HepG2 (cell line): ENCODE data around the gene EPB41. TPM values are rescaled to one million over a fixed set of nuclear protein-coding genes. Genes with fewer than 3 reads are reported as not detected.

ENCODE experiments used
- AGO2 ChIP-seq: fragments of 200-400 bp; formaldehyde crosslinking; optimal IDR thresholded peaks from 2 replicates; pipeline ENCODE3; 2017; ENCODE audit warnings: mild to moderate bottlenecking, low read depth, low read length, moderate library complexity
- ATRX ChIP-seq: sonication (generic); formaldehyde crosslinking; IDR thresholded peaks from 2 replicates; pipeline ENCODE4 v1.4.0; 2020; ENCODE audit warnings: missing genetic modification reagents, borderline replicate concordance
- DNMT1 ChIP-seq: sonication (generic); formaldehyde crosslinking; IDR thresholded peaks from 2 replicates; pipeline ENCODE4 v1.5.1; 2020; ENCODE audit warnings: mild to moderate bottlenecking, missing genetic modification reagents
- ELF1 ChIP-seq: sonication (generic); formaldehyde crosslinking; IDR thresholded peaks from 2 replicates; pipeline ENCODE4 v1.4.0; 2020; ENCODE audit warnings: missing genetic modification reagents
- GPN1 ChIP-seq: sonication (generic); formaldehyde crosslinking; IDR thresholded peaks from 2 replicates; pipeline ENCODE4 v1.5.1; 2020; ENCODE audit warnings: missing genetic modification reagents, borderline replicate concordance
- GRHL1 ChIP-seq: sonication (generic); formaldehyde crosslinking; conservative IDR thresholded peaks from 2 replicates; pipeline ENCODE4 v1.8.0; 2022; ENCODE audit warnings: missing genetic modification reagents
- GZF1 ChIP-seq: sonication (generic); formaldehyde crosslinking; IDR thresholded peaks from 2 replicates; pipeline ENCODE4 v1.5.1; 2020; ENCODE audit warnings: mild to moderate bottlenecking, missing genetic modification reagents
- HCFC1 ChIP-seq: fragments of 150-350 bp; IDR thresholded peaks from 2 replicates; pipeline ENCODE4 v1.6.1; 2014; ENCODE audit warnings: low read depth, low read length
- JUNB ChIP-seq: sonication (generic); formaldehyde crosslinking; IDR thresholded peaks from 2 replicates; pipeline ENCODE4 v1.8.0; 2022; ENCODE audit warnings: missing genetic modification reagents, mild to moderate bottlenecking, borderline replicate concordance
- KLF11 ChIP-seq: IDR thresholded peaks from 2 replicates; pipeline ENCODE4 v1.6.1; 2016; ENCODE audit warnings: missing compliant biosample characterization
- LCORL ChIP-seq, 2 experiments: fragments of 450-650 bp in 1 of 2; sonication (generic) in 1 of 2; formaldehyde crosslinking in 1 of 2; IDR thresholded peaks; 2 replicates each; pipeline versions ENCODE4 v1.5.0 to v1.6.1; 2017 to 2020; ENCODE audit warnings: antibody characterized with exemption in 1 of 2, missing genetic modification reagents in 1 of 2
- NFYC ChIP-seq: IDR thresholded peaks from 2 replicates; pipeline ENCODE4 v1.6.1; 2016; ENCODE audit warnings: missing genetic modification reagents, missing compliant biosample characterization
- NRL ChIP-seq: sonication (generic); formaldehyde crosslinking; IDR thresholded peaks from 2 replicates; pipeline ENCODE4 v1.5.0; 2020; ENCODE audit warnings: missing genetic modification reagents, mild to moderate bottlenecking, moderate library complexity, borderline replicate concordance
- PLSCR1 ChIP-seq: sonication (generic); formaldehyde crosslinking; IDR thresholded peaks from 2 replicates; pipeline ENCODE4 v1.5.0; 2020; ENCODE audit warnings: missing genetic modification reagents, mild to moderate bottlenecking, borderline replicate concordance
- SRF ChIP-seq: IDR thresholded peaks from 2 replicates; pipeline ENCODE4 v1.6.1; 2011; ENCODE audit warnings: mild to moderate bottlenecking, low read depth, low read length, moderate library complexity
- SRY ChIP-seq: sonication (generic); formaldehyde crosslinking; IDR thresholded peaks from 2 replicates; pipeline ENCODE4 v1.8.0; 2022; ENCODE audit warnings: mild to moderate bottlenecking, missing genetic modification reagents
- TFDP1 ChIP-seq: IDR thresholded peaks from 2 replicates; pipeline ENCODE4 v1.6.1; 2016; ENCODE audit warnings: missing compliant biosample characterization, missing genetic modification reagents, borderline replicate concordance
- ZBTB8A ChIP-seq: sonication (generic); formaldehyde crosslinking; IDR thresholded peaks from 2 replicates; pipeline ENCODE4 v1.4.0; 2020; ENCODE audit warnings: mild to moderate bottlenecking, low read depth, missing genetic modification reagents, borderline replicate concordance
- ZNF280B ChIP-seq: sonication (generic); formaldehyde crosslinking; IDR thresholded peaks from 2 replicates; pipeline ENCODE4 v1.5.0; 2020; ENCODE audit warnings: missing genetic modification reagents, mild to moderate bottlenecking, borderline replicate concordance
- ZNF614 ChIP-seq: IDR thresholded peaks from 2 replicates; pipeline ENCODE4 v1.6.1; 2018; ENCODE audit warnings: missing biosample characterization, missing genetic modification reagents, inconsistent platforms, borderline replicate concordance
- ZNF800 ChIP-seq: sonication (generic); formaldehyde crosslinking; IDR thresholded peaks from 2 replicates; pipeline ENCODE4 v1.4.0; 2020; ENCODE audit warnings: missing genetic modification reagents
- polyA plus RNA-seq, 8 experiments: library from polyadenylated mRNA; depleted of rRNA in 3 of 8; stranded (reverse) in 7 of 8; unstranded in 1 of 8; fragments of >200 nt; fragmentation: Illumina TruSeq in 4 of 8; extraction: Trizol in 4 of 8; gene quantifications; 2 replicates each; pipeline versions ENCODE4 v1.2.1 to v1.2.3, GENCODE V29; 2011 to 2016; ENCODE audit warnings: low read depth in 4 of 8, missing spikeins in 1 of 8, mixed read lengths in 1 of 8; ENCODE audit not compliant: insufficient read depth in 1 of 8
- total RNA-seq, 5 experiments: library from RNA; depleted of rRNA; stranded (reverse); fragments of >200 nt; fragmentation: Illumina TruSeq; extraction: Trizol; gene quantifications; 2 replicates each; pipeline ENCODE4 v1.2.3, GENCODE V29; 2016; ENCODE audit warnings: low read depth in 1 of 5

Gene EPB41
- total and polyA plus RNA-seq, 2 of the 13 experiments (the other 11 are each of a cell fraction or from before 2014, with no cell fraction given): 34.5 to 46.7 TPM

- TF ChIP-seq GRHL1 (no peak), SRF (no peak), KLF11 (no peak), PLSCR1 (CRISPR knock-in tag) (no peak), ZBTB8A (CRISPR knock-in tag) (no peak), ZNF800 (CRISPR knock-in tag) (no peak), TFDP1 (CRISPR knock-in tag) (peak; percentile 27; the same call in 1 of the 2 replicates), ZNF614 (CRISPR knock-in tag) (no peak), GZF1 (CRISPR knock-in tag) (no peak), ZNF280B (CRISPR knock-in tag) (no peak), GPN1 (CRISPR knock-in tag) (no peak), JUNB (CRISPR knock-in tag) (no peak), SRY (CRISPR knock-in tag) (no peak), ELF1 (CRISPR knock-in tag) (no peak), LCORL (IDR thresholded peaks at IDR 0.05) (no peak), LCORL (CRISPR knock-in tag; IDR thresholded peaks at IDR 0.05) (no peak), NFYC (CRISPR knock-in tag) (peak; percentile 9; the same call in 1 of the 2 replicates), ATRX (no peak), HCFC1 (no peak), NRL (CRISPR knock-in tag) (no peak), DNMT1 (CRISPR knock-in tag) (no peak), AGO2 (no peak)
Observed at GRCh38 chr1:29124366-29125236, 210.2 kb downstream of the EPB41 start (continued).
